Measurements from ENCODE around the gene DMD. TPM values are rescaled to one million over a fixed set of nuclear protein-coding genes. Genes with fewer than 3 reads are reported as not detected.

The DMD gene
- total and polyA plus RNA-seq, 2 of the 8 experiments (the other 6 are each of a cell fraction or from before 2014, with no cell fraction given): 4.8 to 7.4 TPM

DNA sequence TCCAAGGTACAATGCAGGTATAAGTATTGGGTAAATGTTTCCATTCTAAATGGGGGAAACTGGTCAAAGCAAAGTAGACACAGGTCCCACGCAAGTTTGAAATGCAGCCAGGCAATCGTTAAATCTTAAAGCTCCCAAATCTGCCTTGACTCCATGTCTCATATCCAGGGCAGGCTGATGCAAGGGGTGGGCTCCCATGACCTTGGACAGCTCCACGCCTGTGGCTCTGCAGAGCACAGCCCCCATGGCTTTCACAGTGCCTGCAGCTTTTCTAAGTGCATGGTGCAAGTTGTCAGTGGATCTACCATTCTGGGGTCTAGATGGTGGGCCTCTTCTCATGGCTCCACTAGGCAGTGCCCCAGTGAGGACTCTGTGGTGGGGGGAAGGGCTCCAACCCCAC lies 436.4 kb downstream of the DMD start:
- no peak overlapping the region for H2AFZ ChIP-seq (ENCODE audit: low read length)
- H3K18ac ChIP-seq (ENCODE audit: extremely low read depth, low read length): no peak overlapping the region
- no peak for FAIRE-seq
- no peak overlapping the region for H2BK120ac ChIP-seq (replicated peaks; ENCODE audit: low read depth, low read length)
- no peak overlapping the region for H3K4ac ChIP-seq (replicated peaks; ENCODE audit: insufficient read length, low read depth, low read length)
- no peak overlapping the region for H2BK5ac ChIP-seq (ENCODE audit: low read depth, low read length)
- H4K91ac ChIP-seq (replicated peaks; ENCODE audit: insufficient read length, low read length): no peak overlapping the region
- H2BK20ac ChIP-seq (ENCODE audit: low read length): no peak overlapping the region
- WGBS, 2 experiments (ENCODE audit: extremely low coverage in 1 of 2, insufficient coverage in 1 of 2, insufficient read length in 1 of 2, insufficient replicate concordance in 2 of 2, low coverage in 1 of 2, low lambda C conversion rate in 2 of 2, missing lambda C conversion rate in 1 of 2): 71% methylated on average over 3 of the region's 3 CpGs; no CpG with 5 or more reads in 1 of the 2 experiments
- no peaks in the 10 kb centered on the region for H3K36me3 ChIP-seq (ENCODE audit: control insufficient read depth in 2 of 4, insufficient read depth in 4 of 4, low read length in 3 of 4)
- no peak overlapping the region for H4K5ac ChIP-seq (ENCODE audit: insufficient read length, low read depth, low read length)
- peaks cover 5 to 6% of the 10 kb centered on the region in 2 experiments; a peak in 3 of 4 replicates for H3K9me3 ChIP-seq (ENCODE audit: insufficient read depth in 2 of 2, low read depth in 1 of 2, low read length in 1 of 2)
- no peak overlapping the region for H3K9ac ChIP-seq (replicated peaks in 1 of 4; ENCODE audit: extremely low read depth in 1 of 4, low read depth in 3 of 4, low read length in 3 of 4)
- no peaks in the 10 kb centered on the region for H3K79me1 ChIP-seq (ENCODE audit: low read depth, low read length)
- no peak for DNase-seq (ENCODE audit: low read depth in 1 of 2, low spot score in 2 of 2)
- peaks cover 0 to 2% (median 0%) of the 10 kb centered on the region in 4 experiments; a peak in 1 of 7 replicates for H3K4me1 ChIP-seq (replicated peaks in 1 of 4; ENCODE audit: control insufficient read depth in 3 of 4, insufficient read depth in 4 of 4, low read length in 3 of 4)
- H3K23ac ChIP-seq (ENCODE audit: insufficient read length): no peak overlapping the region
- CTCF ChIA-PET (ENCODE audit: partially characterized antibody): no interaction called here
- H3K79me2 ChIP-seq (ENCODE audit: control insufficient read depth in 1 of 2, insufficient read depth in 2 of 2, low read length in 2 of 2): no peaks in the 10 kb centered on the region
- H2AK5ac ChIP-seq (ENCODE audit: low read depth, low read length): no peak overlapping the region
- H3K4me2 ChIP-seq (ENCODE audit: insufficient read depth in 1 of 2, low read depth in 2 of 2, low read length in 2 of 2): no peak overlapping the region
- no peak overlapping the region for H3K56ac ChIP-seq (replicated peaks; ENCODE audit: insufficient read length, low read depth, low read length)
- no peak overlapping the region for H2BK15ac ChIP-seq (ENCODE audit: low read length)
- H3K4me3 ChIP-seq (ENCODE audit: extremely low read depth in 1 of 4, insufficient read depth in 2 of 4, low read depth in 3 of 4, low read length in 4 of 4): no peak overlapping the region
- no peaks in the 10 kb centered on the region for H3K23me2 ChIP-seq (ENCODE audit: low read depth, low read length)
- no peaks in the 10 kb centered on the region for H4K20me1 ChIP-seq (replicated peaks in 1 of 2; ENCODE audit: control insufficient read depth in 1 of 2, insufficient read depth in 2 of 2, low read length in 2 of 2)
- H4K8ac ChIP-seq (ENCODE audit: extremely low read depth, insufficient read depth, low read length): no peak overlapping the region
- H3K27me3 ChIP-seq (replicated peaks in 1 of 4; ENCODE audit: control insufficient read depth in 3 of 4, extremely low read depth in 1 of 4, insufficient read depth in 3 of 4, low read length in 3 of 4): no peaks in the 10 kb centered on the region
- H3K14ac ChIP-seq (ENCODE audit: insufficient read length): no peak overlapping the region
- H2BK12ac ChIP-seq (ENCODE audit: low read depth, low read length): no peak overlapping the region
- POLR2A ChIA-PET (ENCODE audit: partially characterized antibody): no interaction called here
- H3K27ac ChIP-seq (ENCODE audit: low read depth, low read length): no peak overlapping the region
- TF ChIP-seq JUN (IDR thresholded peaks at IDR 0.05; ENCODE audit: low read depth, low read length) (no peak), TEAD4 (IDR thresholded peaks at IDR 0.05; ENCODE audit: low read depth, low read length) (no peak), BCL11A (IDR thresholded peaks at IDR 0.05; ENCODE audit: low read depth in 2 of 2, low read length in 2 of 2) (no peak)
- TF ChIP-seq, protein P1, sequence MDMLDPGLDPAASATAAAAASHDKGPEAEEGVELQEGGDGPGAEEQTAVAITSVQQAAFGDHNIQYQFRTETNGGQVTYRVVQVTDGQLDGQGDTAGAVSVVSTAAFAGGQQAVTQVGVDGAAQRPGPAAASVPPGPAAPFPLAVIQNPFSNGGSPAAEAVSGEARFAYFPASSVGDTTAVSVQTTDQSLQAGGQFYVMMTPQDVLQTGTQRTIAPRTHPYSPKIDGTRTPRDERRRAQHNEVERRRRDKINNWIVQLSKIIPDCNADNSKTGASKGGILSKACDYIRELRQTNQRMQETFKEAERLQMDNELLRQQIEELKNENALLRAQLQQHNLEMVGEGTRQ (IDR thresholded peaks at IDR 0.05; ENCODE audit: low read length): no peak
- TF ChIP-seq, protein P2, sequence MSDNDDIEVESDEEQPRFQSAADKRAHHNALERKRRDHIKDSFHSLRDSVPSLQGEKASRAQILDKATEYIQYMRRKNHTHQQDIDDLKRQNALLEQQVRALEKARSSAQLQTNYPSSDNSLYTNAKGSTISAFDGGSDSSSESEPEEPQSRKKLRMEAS (IDR thresholded peaks at IDR 0.05): no peak

All from H1 (cell line).